Measurements from ENCODE around the gene BRD2. TPM values are rescaled to one million over a fixed set of nuclear protein-coding genes. Genes with fewer than 3 reads are reported as not detected.
A peak's percentile ranks its signal among the peaks of the same experiment; 100 is the strongest.

Gene BRD2
- total and polyA plus RNA-seq, 9 of the 15 experiments (the other 6 are each of a cell fraction or from before 2014, with no cell fraction given) = 19.0 to 252 (median 181) TPM

GRCh38 chr6:32973144-32974015, 5.0 kb downstream of the BRD2 start (continued):
- TF ChIP-seq ZNF609 (CRISPR knock-in tag; IDR thresholded peaks at IDR 0.05; ENCODE audit: borderline replicate concordance) = no peak
- TF ChIP-seq EZH2 (IDR thresholded peaks at IDR 0.05; ENCODE audit: borderline replicate concordance, low read depth, low read length) = no peak
- peak; percentile 38; the same call in 1 of the 2 replicates for TF ChIP-seq BMI1 (IDR thresholded peaks at IDR 0.05; ENCODE audit: low read length)
- TF ChIP-seq TCF3 (CRISPR knock-in tag; IDR thresholded peaks at IDR 0.05) = no peak
- no peak for TF ChIP-seq ZNF124 (CRISPR knock-in tag; IDR thresholded peaks at IDR 0.05)
- no peak for TF ChIP-seq RAD51 (IDR thresholded peaks at IDR 0.05; ENCODE audit: borderline replicate concordance, low read depth)
- TF ChIP-seq KAT7 (CRISPR knock-in tag; IDR thresholded peaks at IDR 0.05; ENCODE audit: borderline replicate concordance) = no peak
- no peak for TF ChIP-seq BRF2 (IDR thresholded peaks at IDR 0.05; ENCODE audit: borderline replicate concordance, insufficient read depth, insufficient read length)
- TF ChIP-seq LARP7 (IDR thresholded peaks at IDR 0.05) = no peak; the same call in 1 of the 2 replicates
- no peak for TF ChIP-seq PTTG1 (tag; IDR thresholded peaks at IDR 0.05; ENCODE audit: low read depth)
- TF ChIP-seq ZNF174 (CRISPR knock-in tag; IDR thresholded peaks at IDR 0.05) = no peak
- TF ChIP-seq NELFE (IDR thresholded peaks at IDR 0.05; ENCODE audit: insufficient read depth, insufficient read length) = no peak
- no peak for TF ChIP-seq ATF6 (CRISPR knock-in tag; IDR thresholded peaks at IDR 0.05)
- no peak for TF ChIP-seq DMBX1 (CRISPR knock-in tag; IDR thresholded peaks at IDR 0.05; ENCODE audit: borderline replicate concordance)
- peak; percentile 69; the same call in 1 of the 2 replicates for TF ChIP-seq HNRNPUL1 (IDR thresholded peaks at IDR 0.05; ENCODE audit: low read length)
- TF ChIP-seq DIDO1 (tag; IDR thresholded peaks at IDR 0.05; ENCODE audit: low read depth) = no peak

All from K562 (cell line).